ENCODE data around the gene ULBP2. TPM values are rescaled to one million over a fixed set of nuclear protein-coding genes. Genes with fewer than 3 reads are reported as not detected.
A peak's percentile ranks its signal among the peaks of the same experiment; 100 is the strongest.

Gene ULBP2
- total and polyA plus RNA-seq, 7 experiments from 2014 or later = 0.27 to 1.0 (median 0.56) TPM; not detected in 2

GRCh38 chr6:149978610-149979009 lies 36.8 kb downstream of the ULBP2 start:
- intact Hi-C loops (cut with micrococcal nuclease) = no loop called here
- ChIA-PET POLR2A (no interaction called here), CTCF (no interaction called here)
- Histone ChIP-seq H3K4me1 (ENCODE audit: control insufficient read depth in 2 of 2, insufficient read depth in 2 of 2, low read length in 2 of 2) (no peaks in the 10 kb centered on the region), H3K27me3 (ENCODE audit: control insufficient read depth in 2 of 2, insufficient read depth in 2 of 2, low read length in 2 of 2) (peaks cover 0 to 13% of the 10 kb centered on the region in 2 donors), H3K36me3 (ENCODE audit: control insufficient read depth in 2 of 3, insufficient read depth in 3 of 3, low read length in 3 of 3) (no peaks in the 10 kb centered on the region), H3K27ac (ENCODE audit: low read depth, low read length) (no peak overlapping the region), H3K9me3 (ENCODE audit: control insufficient read depth in 2 of 3, low read length in 3 of 3) (no peaks in the 10 kb centered on the region), H3K4me3 (ENCODE audit: low read length) (no peak overlapping the region)
- Mint-ChIP-seq H3K36me3 (peaks cover 0 to 3% (median 0%) of the 10 kb centered on the region in 5 donors), H3K4me3 (no peak overlapping the region), H3K4me1 (peaks cover 0 to 17% (median 5%) of the 10 kb centered on the region in 7 donors), H3K9me3 (peaks cover 0 to 6% (median 0%) of the 10 kb centered on the region in 11 donors), H3K27ac (no peak overlapping the region), H3K27me3 (peaks cover 80 to 92% (median 90%) of the 10 kb centered on the region in 5 donors)
- ATAC-seq (no peak), DNase-seq (no peak)

GRCh38 chr6:149979293-149979692 lies 37.5 kb downstream of the ULBP2 start:
- no peak overlapping the region for H3K27ac ChIP-seq (ENCODE audit: low read depth, low read length)
- H3K4me3 Mint-ChIP-seq = no peak overlapping the region
- peaks cover 0 to 6% (median 0%) of the 10 kb centered on the region in 11 donors for H3K9me3 Mint-ChIP-seq
- H3K36me3 Mint-ChIP-seq = peaks cover 0 to 3% (median 0%) of the 10 kb centered on the region in 5 donors
- peaks cover 0 to 8% of the 10 kb centered on the region in 2 donors for H3K27me3 ChIP-seq (ENCODE audit: control insufficient read depth in 2 of 2, insufficient read depth in 2 of 2, low read length in 2 of 2)
- H3K4me3 ChIP-seq (ENCODE audit: low read length) = no peak overlapping the region
- no peaks in the 10 kb centered on the region for H3K4me1 ChIP-seq (ENCODE audit: control insufficient read depth in 2 of 2, insufficient read depth in 2 of 2, low read length in 2 of 2)
- ChIA-PET CTCF (no interaction called here), POLR2A (no interaction called here)
- no peaks in the 10 kb centered on the region for H3K36me3 ChIP-seq (ENCODE audit: control insufficient read depth in 2 of 3, insufficient read depth in 3 of 3, low read length in 3 of 3)
- intact Hi-C loops (cut with micrococcal nuclease) = no loop called here
- DNase-seq (no peak), ATAC-seq (no peak)
- no peak overlapping the region for H3K27ac Mint-ChIP-seq
- no peaks in the 10 kb centered on the region for H3K9me3 ChIP-seq (ENCODE audit: control insufficient read depth in 2 of 3, low read length in 3 of 3)
- peaks cover 75 to 91% (median 87%) of the 10 kb centered on the region in 5 donors for H3K27me3 Mint-ChIP-seq
- H3K4me1 Mint-ChIP-seq = peaks cover 0 to 16% (median 5%) of the 10 kb centered on the region in 7 donors

GRCh38 chr6:149983145-149983544 lies 41.3 kb downstream of the ULBP2 start:
- Mint-ChIP-seq H3K4me1 (peaks cover 1 to 13% (median 7%) of the 10 kb centered on the region in 7 donors), H3K36me3 (peaks cover 0 to 5% (median 3%) of the 10 kb centered on the region in 5 donors), H3K4me3 (peak overlapping the region in 1 of 10 donors; percentile 5), H3K27ac (no peak overlapping the region), H3K9me3 (peaks cover 1 to 16% (median 8%) of the 10 kb centered on the region in 11 donors), H3K27me3 (peaks cover 83 to 92% (median 89%) of the 10 kb centered on the region in 5 donors)
- Histone ChIP-seq H3K9me3 (ENCODE audit: control insufficient read depth in 2 of 3, low read length in 3 of 3) (no peaks in the 10 kb centered on the region), H3K27ac (ENCODE audit: low read depth, low read length) (no peak overlapping the region), H3K27me3 (ENCODE audit: control insufficient read depth in 2 of 2, insufficient read depth in 2 of 2, low read length in 2 of 2) (peaks cover 6 to 8% of the 10 kb centered on the region in 2 donors), H3K4me3 (ENCODE audit: low read length) (no peak overlapping the region), H3K36me3 (ENCODE audit: control insufficient read depth in 2 of 3, insufficient read depth in 3 of 3, low read length in 3 of 3) (no peaks in the 10 kb centered on the region), H3K4me1 (ENCODE audit: control insufficient read depth in 2 of 2, insufficient read depth in 2 of 2, low read length in 2 of 2) (no peaks in the 10 kb centered on the region)
- ChIA-PET CTCF (no interaction called here), POLR2A (interaction anchor here (0.6 kb wide), 1 partner anchor 22 kb away, joined by 3 read pairs; no protein-coding TSS in a partner anchor)
- ATAC-seq (no peak), DNase-seq (peak in 1 of 9 donors; percentile 0)
- intact Hi-C loops (cut with micrococcal nuclease) = no loop called here

DNA sequence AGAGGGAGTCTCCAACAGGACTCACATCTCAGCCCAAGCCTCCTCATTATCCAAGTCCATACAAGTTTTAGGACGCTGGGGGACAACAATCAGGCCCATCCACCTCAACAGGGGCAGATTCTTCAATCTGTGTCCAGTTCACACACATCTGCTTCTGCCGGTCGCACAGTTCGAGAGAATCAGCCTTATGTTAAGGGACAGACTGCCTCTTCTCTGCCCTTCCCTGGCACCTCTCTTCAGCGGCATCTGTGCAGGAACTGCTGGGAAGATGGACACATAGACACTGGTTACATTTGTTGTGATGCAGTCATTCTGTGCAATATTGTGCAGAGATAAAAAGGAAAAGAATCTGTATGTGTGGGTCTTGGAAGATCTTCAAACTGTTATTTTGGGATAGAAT lies 43.0 kb downstream of the ULBP2 start:
- ATAC-seq = no peak
- Histone ChIP-seq H3K27me3 (ENCODE audit: control insufficient read depth in 2 of 2, insufficient read depth in 2 of 2, low read length in 2 of 2) (peaks cover 7 to 24% of the 10 kb centered on the region in 2 donors), H3K9me3 (ENCODE audit: control insufficient read depth in 2 of 3, low read length in 3 of 3) (peaks cover 0 to 9% (median 4%) of the 10 kb centered on the region in 3 experiments), H3K27ac (ENCODE audit: low read depth, low read length) (no peak overlapping the region), H3K36me3 (ENCODE audit: control insufficient read depth in 2 of 3, insufficient read depth in 3 of 3, low read length in 3 of 3) (no peaks in the 10 kb centered on the region), H3K4me3 (ENCODE audit: low read length) (no peak overlapping the region), H3K4me1 (ENCODE audit: control insufficient read depth in 2 of 2, insufficient read depth in 2 of 2, low read length in 2 of 2) (peaks cover 2 to 5% of the 10 kb centered on the region in 2 donors)
- no peak overlapping the region for H3K4me3 Mint-ChIP-seq
- CTCF ChIA-PET = no interaction called here
- H3K27ac Mint-ChIP-seq = no peak overlapping the region
- H3K4me1 Mint-ChIP-seq = peaks cover 11 to 25% (median 13%) of the 10 kb centered on the region in 7 donors
- POLR2A ChIA-PET = no interaction called here
- peaks cover 85 to 96% (median 91%) of the 10 kb centered on the region in 5 donors for H3K27me3 Mint-ChIP-seq
- peaks cover 3 to 27% (median 19%) of the 10 kb centered on the region in 11 donors for H3K9me3 Mint-ChIP-seq
- DNase-seq = peak in 2 of 9 donors; percentile 1 to 16
- peaks cover 0 to 11% (median 8%) of the 10 kb centered on the region in 5 donors for H3K36me3 Mint-ChIP-seq
- intact Hi-C loops (cut with micrococcal nuclease) = no loop called here

- no peak overlapping the region for H3K27ac ChIP-seq (ENCODE audit: low read depth, low read length)
- peaks cover 3 to 27% (median 19%) of the 10 kb centered on the region in 11 donors for H3K9me3 Mint-ChIP-seq
- peaks cover 0 to 11% (median 8%) of the 10 kb centered on the region in 5 donors for H3K36me3 Mint-ChIP-seq
- H3K4me1 Mint-ChIP-seq = peaks cover 19 to 32% (median 20%) of the 10 kb centered on the region in 7 donors
- no peak overlapping the region for H3K4me3 ChIP-seq (ENCODE audit: low read length)
- ATAC-seq (no peak), DNase-seq (peak in 2 of 9 donors; percentile 2 to 15)
- peaks cover 10 to 12% of the 10 kb centered on the region in 2 donors for H3K4me1 ChIP-seq (ENCODE audit: control insufficient read depth in 2 of 2, insufficient read depth in 2 of 2, low read length in 2 of 2)
- intact Hi-C loops (cut with micrococcal nuclease) = no loop called here
- H3K27me3 Mint-ChIP-seq = peaks cover 87 to 99% (median 92%) of the 10 kb centered on the region in 5 donors
- H3K9me3 ChIP-seq (ENCODE audit: control insufficient read depth in 2 of 3, low read length in 3 of 3) = peaks cover 0 to 9% (median 4%) of the 10 kb centered on the region in 3 experiments
- peak overlapping the region in 1 of 9 donors; percentile 14 for H3K27ac Mint-ChIP-seq
- H3K36me3 ChIP-seq (ENCODE audit: control insufficient read depth in 2 of 3, insufficient read depth in 3 of 3, low read length in 3 of 3) = no peaks in the 10 kb centered on the region
- no peak overlapping the region for H3K4me3 Mint-ChIP-seq
- H3K27me3 ChIP-seq (ENCODE audit: control insufficient read depth in 2 of 2, insufficient read depth in 2 of 2, low read length in 2 of 2) = peaks cover 15 to 31% of the 10 kb centered on the region in 2 donors
- ChIA-PET POLR2A (no interaction called here), CTCF (no interaction called here)
These were observed 43.7 kb downstream of the ULBP2 start for GRCh38 chr6:149985481-149985937.

DNA sequence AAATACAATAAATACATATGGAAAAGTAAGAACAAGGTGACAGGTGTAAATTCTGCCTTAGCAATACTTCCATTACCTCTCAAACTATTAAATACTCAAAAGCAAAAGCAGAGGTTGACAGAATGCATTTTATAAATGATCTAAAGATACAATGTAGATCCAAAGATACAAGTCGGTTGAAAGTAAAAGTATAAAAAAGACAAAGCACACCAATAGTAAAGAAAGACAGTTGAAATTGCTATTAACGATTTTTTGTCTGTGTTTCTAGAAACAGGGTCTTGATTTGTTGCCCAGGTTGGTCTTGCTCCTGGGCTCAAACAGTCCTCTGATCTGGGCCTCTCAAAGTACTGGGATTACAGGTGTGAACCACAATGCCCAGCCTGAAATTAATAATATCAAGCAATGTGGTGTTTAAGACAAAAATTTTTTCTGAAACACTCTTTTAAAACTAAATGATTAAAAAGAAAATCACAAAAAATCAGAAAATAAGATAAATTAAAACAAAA lies 45.8 kb downstream of the ULBP2 start:
- ChIA-PET POLR2A (no interaction called here), CTCF (no interaction called here)
- Mint-ChIP-seq H3K9me3 (peaks cover 3 to 24% (median 17%) of the 10 kb centered on the region in 11 donors), H3K27me3 (peaks cover 90 to 97% (median 94%) of the 10 kb centered on the region in 5 donors), H3K36me3 (peaks cover 0 to 12% (median 5%) of the 10 kb centered on the region in 5 donors), H3K4me3 (no peak overlapping the region), H3K27ac (no peak overlapping the region), H3K4me1 (peaks cover 26 to 38% (median 30%) of the 10 kb centered on the region in 7 donors)
- ATAC-seq = no peak
- DNase-seq = no peak
- Histone ChIP-seq H3K27me3 (ENCODE audit: control insufficient read depth in 2 of 2, insufficient read depth in 2 of 2, low read length in 2 of 2) (peaks cover 15 to 36% of the 10 kb centered on the region in 2 donors), H3K4me1 (ENCODE audit: control insufficient read depth in 2 of 2, insufficient read depth in 2 of 2, low read length in 2 of 2) (peaks cover 24 to 26% of the 10 kb centered on the region in 2 donors), H3K9me3 (ENCODE audit: control insufficient read depth in 2 of 3, low read length in 3 of 3) (peaks cover 0 to 9% (median 4%) of the 10 kb centered on the region in 3 experiments), H3K36me3 (ENCODE audit: control insufficient read depth in 2 of 3, insufficient read depth in 3 of 3, low read length in 3 of 3) (no peaks in the 10 kb centered on the region), H3K27ac (ENCODE audit: low read depth, low read length) (no peak overlapping the region), H3K4me3 (ENCODE audit: low read length) (no peak overlapping the region)
- intact Hi-C loops (cut with micrococcal nuclease) = no loop called here
